Measurements from ENCODE around the gene GBX2.

- TF ChIP-seq TAF1 (IDR thresholded peaks at IDR 0.05; ENCODE audit: borderline replicate concordance, insufficient read depth, low read length) = no peak
- no peak for TF ChIP-seq POLR2AphosphoS5 (IDR thresholded peaks at IDR 0.05; ENCODE audit: low read depth, low read length)
- no peak for TF ChIP-seq SIN3A (IDR thresholded peaks at IDR 0.05; ENCODE audit: borderline replicate concordance, insufficient read depth, low read length)
- no peak for TF ChIP-seq REST (IDR thresholded peaks at IDR 0.05; ENCODE audit: insufficient read depth in 1 of 2, low read depth in 2 of 2, low read length in 2 of 2)
Measured at GRCh38 chr2:236165842-236166795, 2.1 kb downstream of the GBX2 start.

All from PFSK-1 (cell line).